Lung (tissue), 12 donors: ENCODE results near the gene FGF14. TPM values are rescaled to one million over a fixed set of nuclear protein-coding genes. Genes with fewer than 3 reads are reported as not detected.

Source experiments
- ATAC-seq: fragments of 200-7000 bp; cut with Tn5 transposase; one replicate; pipeline ENCODE4 v1.9.1; 2020; ENCODE audit warnings: moderate number of reproducible peaks; ENCODE audit not compliant: insufficient read depth, low FRiP score
- DNase-seq, 3 donors: peaks; one replicate each; pipeline ENCODE4 v3.0.0-alpha.2; 2013 to 2017
- H3K27ac ChIP-seq, 2 donors: one replicate each; pipeline ENCODE4 v1.5.1; 2013; ENCODE audit warnings: mild to moderate bottlenecking in 2 of 2, moderate library complexity in 2 of 2, control low read depth in 1 of 2, inconsistent platforms in 1 of 2, low read depth in 1 of 2, low read length in 1 of 2
- H3K27me3 ChIP-seq, 3 donors: one replicate each; pipeline ENCODE4 v1.5.1; 2013; ENCODE audit warnings: low read length in 2 of 3; ENCODE audit not compliant: control insufficient read depth in 3 of 3, insufficient read depth in 3 of 3
- H3K36me3 ChIP-seq, 4 donors: one replicate each; pipeline ENCODE4 v1.5.1; 2013; ENCODE audit warnings: low read length in 4 of 4, mild to moderate bottlenecking in 1 of 4, moderate library complexity in 1 of 4; ENCODE audit not compliant: control insufficient read depth in 4 of 4, insufficient read depth in 4 of 4
- H3K4me1 ChIP-seq, 5 donors: one replicate each; pipeline ENCODE4 v1.5.1; 2013; ENCODE audit warnings: low read length in 5 of 5, mild to moderate bottlenecking in 2 of 5, moderate library complexity in 1 of 5; ENCODE audit not compliant: control insufficient read depth in 5 of 5, insufficient read depth in 5 of 5
- H3K4me3 ChIP-seq: one replicate; pipeline ENCODE4 v1.5.1; 2013; ENCODE audit warnings: mild to moderate bottlenecking, control low read depth, moderate library complexity
- H3K9ac ChIP-seq, 2 donors: one replicate each; pipeline ENCODE4 v1.5.1; 2013; ENCODE audit warnings: low read length in 2 of 2, control low read depth in 1 of 2; ENCODE audit not compliant: insufficient read depth in 1 of 2
- H3K9me3 ChIP-seq, 4 donors: one replicate each; pipeline ENCODE4 v1.5.1; 2013; ENCODE audit warnings: low read length in 3 of 4, mild to moderate bottlenecking in 1 of 4, moderate library complexity in 1 of 4; ENCODE audit not compliant: control insufficient read depth in 4 of 4, insufficient read depth in 3 of 4
- WGBS, 2 donors: extraction: QIAGEN DNeasy Blood & Tissue Kit; methylation state at CpG; one replicate each; pipeline ENCODE4 v1.1.7; 2013; 5-methylcytosine and 5-hydroxymethylcytosine counted together
- polyA plus RNA-seq, 2 donors: library from polyadenylated mRNA; stranded (reverse); fragments of 200-250 nt; gene quantifications; one replicate each; pipeline ENCODE4 v1.2.1, GENCODE V29; 2013
- total RNA-seq, 2 donors: library from RNA; depleted of rRNA in 1 of 2; stranded (reverse); fragments of >200 nt in 1 of 2; gene quantifications; one replicate each; pipeline ENCODE4 v1.2.1, GENCODE V29; 2014 to 2021
- TF ChIP-seq, protein P1 (sequence below): IDR thresholded peaks from 2 replicates; pipeline ENCODE4 v1.5.1; 2012; ENCODE audit warnings: mild to moderate bottlenecking; ENCODE audit errors: control extremely low read depth, extremely low read depth
- donor health status: control.
- donor health status: control.
- donor health status: Bipolar disorder and iron deficiency.
- donor health status: healthy.
- donor health status: DM: yes; HTN: yes; CAD: no.

The FGF14 gene
- total and polyA plus RNA-seq, 4 donors, result 0.59 to 12.9 (median 2.3) TPM

DNA sequence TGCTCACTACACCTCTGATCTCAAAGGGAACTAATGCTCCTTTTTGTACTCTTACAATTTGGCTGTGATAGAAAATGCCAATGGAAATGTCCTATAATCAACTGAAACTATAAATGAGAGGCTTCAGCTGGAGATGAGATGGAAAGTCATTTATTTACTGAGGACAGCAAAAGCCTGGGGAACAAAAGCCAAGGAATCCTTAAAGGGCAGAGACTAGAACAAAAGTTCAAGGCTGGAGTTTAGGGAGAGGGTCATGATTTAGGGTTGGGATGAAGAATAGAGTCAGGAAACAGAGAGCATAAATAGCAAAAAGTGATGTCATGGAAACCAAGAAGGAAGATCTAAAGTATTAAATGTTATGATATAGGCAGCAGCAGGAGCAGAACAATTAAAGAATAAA lies 401.1 kb downstream of the FGF14 start:
- Histone ChIP-seq H3K9me3 (no peaks in the 10 kb centered on the region), H3K27ac (no peak overlapping the region), H3K4me1 (peaks cover 0 to 4% (median 0%) of the 10 kb centered on the region in 5 donors), H3K27me3 (no peaks in the 10 kb centered on the region), H3K36me3 (no peaks in the 10 kb centered on the region), H3K4me3 (no peak overlapping the region), H3K9ac (no peak overlapping the region)
- no peak for ATAC-seq
- TF ChIP-seq, protein P1, sequence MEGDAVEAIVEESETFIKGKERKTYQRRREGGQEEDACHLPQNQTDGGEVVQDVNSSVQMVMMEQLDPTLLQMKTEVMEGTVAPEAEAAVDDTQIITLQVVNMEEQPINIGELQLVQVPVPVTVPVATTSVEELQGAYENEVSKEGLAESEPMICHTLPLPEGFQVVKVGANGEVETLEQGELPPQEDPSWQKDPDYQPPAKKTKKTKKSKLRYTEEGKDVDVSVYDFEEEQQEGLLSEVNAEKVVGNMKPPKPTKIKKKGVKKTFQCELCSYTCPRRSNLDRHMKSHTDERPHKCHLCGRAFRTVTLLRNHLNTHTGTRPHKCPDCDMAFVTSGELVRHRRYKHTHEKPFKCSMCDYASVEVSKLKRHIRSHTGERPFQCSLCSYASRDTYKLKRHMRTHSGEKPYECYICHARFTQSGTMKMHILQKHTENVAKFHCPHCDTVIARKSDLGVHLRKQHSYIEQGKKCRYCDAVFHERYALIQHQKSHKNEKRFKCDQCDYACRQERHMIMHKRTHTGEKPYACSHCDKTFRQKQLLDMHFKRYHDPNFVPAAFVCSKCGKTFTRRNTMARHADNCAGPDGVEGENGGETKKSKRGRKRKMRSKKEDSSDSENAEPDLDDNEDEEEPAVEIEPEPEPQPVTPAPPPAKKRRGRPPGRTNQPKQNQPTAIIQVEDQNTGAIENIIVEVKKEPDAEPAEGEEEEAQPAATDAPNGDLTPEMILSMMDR, result no peak
- DNase-seq, result no peak

DNA sequence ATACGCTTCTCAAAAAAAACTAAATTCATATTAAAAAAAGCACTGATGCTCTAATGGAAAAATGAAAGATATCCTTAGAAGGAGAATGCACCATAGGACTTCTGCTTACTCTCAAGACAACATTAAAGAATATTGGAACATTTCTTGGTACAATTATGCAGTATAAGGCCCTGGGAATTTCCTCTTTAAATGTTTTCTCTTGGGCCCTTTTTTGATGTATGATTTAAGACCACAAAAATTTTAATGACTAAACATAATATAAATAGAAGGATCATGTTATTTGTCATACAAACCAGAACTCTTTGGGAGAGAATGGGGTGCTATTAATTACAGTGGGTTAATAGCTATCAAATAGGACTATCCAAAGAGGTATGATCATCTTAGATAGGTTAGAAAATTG lies 403.7 kb downstream of the FGF14 start:
- Histone ChIP-seq H3K4me1 (peaks cover 0 to 4% (median 0%) of the 10 kb centered on the region in 5 donors), H3K36me3 (no peaks in the 10 kb centered on the region), H3K9me3 (no peaks in the 10 kb centered on the region), H3K27me3 (no peaks in the 10 kb centered on the region), H3K9ac (no peak overlapping the region), H3K4me3 (no peak overlapping the region), H3K27ac (no peak overlapping the region)
- WGBS, 2 donors, result 95 to 97% methylated on average over 1 of the region's 1 CpG
- ATAC-seq (no peak), DNase-seq (no peak)
- TF ChIP-seq, protein P1, result no peak

DNA sequence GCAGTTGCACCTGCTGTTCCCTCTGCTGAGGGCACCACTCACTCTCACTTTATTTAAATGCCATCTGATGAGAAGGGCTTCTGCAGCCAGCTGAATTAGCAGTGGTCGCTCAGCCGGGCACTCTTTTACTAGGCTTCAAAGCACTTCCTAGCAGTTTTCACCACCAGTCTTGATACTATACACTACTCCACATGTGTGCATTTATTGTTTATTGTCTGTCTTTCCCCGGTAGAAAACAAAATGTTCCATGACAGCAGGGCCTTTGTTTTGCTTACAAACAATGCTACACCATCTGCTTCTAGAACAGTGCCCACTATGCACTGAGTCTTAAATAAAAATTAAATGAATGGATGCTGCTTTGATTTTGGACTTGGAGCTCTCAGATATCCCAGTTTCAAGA lies 404.9 kb downstream of the FGF14 start:
- WGBS, 2 donors, result 86 to 93% methylated on average over 3 of the region's 3 CpGs
- Histone ChIP-seq H3K9me3 (no peaks in the 10 kb centered on the region), H3K27ac (no peak overlapping the region), H3K4me3 (no peak overlapping the region), H3K27me3 (no peaks in the 10 kb centered on the region), H3K36me3 (no peaks in the 10 kb centered on the region), H3K9ac (no peak overlapping the region), H3K4me1 (no peaks in the 10 kb centered on the region)
- TF ChIP-seq, protein P1, result no peak
- ATAC-seq, result no peak
- no peak for DNase-seq

DNA sequence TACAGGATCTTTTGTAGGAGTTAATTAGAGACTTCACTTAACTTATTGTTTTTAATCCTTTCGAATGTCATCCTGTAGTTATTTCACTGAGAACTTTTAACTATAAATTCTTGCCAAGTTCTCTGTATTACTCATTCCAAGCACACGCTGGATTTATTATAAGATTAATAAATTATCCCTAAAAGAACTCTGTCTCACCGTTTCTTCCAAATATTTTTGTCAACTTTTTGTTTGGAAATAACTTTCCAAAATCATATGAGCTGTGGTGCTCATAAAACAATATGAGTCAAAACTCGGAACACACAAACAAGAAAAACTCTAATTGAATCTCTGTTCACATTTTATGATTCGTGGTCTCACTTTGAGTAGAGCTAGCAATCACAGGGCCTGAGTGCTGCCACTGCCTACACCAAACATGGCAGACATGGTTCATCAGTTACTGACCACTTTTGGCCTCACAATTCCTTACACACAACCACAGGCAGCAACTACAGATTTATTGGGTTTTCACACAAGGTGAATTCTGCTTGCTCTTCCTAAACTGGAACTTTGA lies 412.0 kb downstream of the FGF14 start:
- Histone ChIP-seq H3K9ac (no peak overlapping the region), H3K4me1 (no peaks in the 10 kb centered on the region), H3K36me3 (no peaks in the 10 kb centered on the region), H3K27ac (no peak overlapping the region), H3K27me3 (no peaks in the 10 kb centered on the region), H3K9me3 (peaks cover 0 to 1% (median 0%) of the 10 kb centered on the region in 4 donors), H3K4me3 (no peak overlapping the region)
- TF ChIP-seq, protein P1, result no peak
- 69 to 76% methylated on average over 5 of the region's 5 CpGs for WGBS, 2 donors
- DNase-seq (no peak), ATAC-seq (no peak)
